Activated CD8-positive, alpha-beta T cell treated with anti-CD3 and anti-CD28 coated beads, Interleukin-2, amount 10 ng/mL, durations not matched to agents 7 days and 5 days (primary cell): ENCODE measurements around the gene TOR4A. TPM values are rescaled to one million over a fixed set of nuclear protein-coding genes. Genes with fewer than 3 reads are reported as not detected.

Experiments
- ATAC-seq: fragments of 150-1000 bp; cut with Tn5 transposase; one replicate; pipeline ENCODE4 v1.10.0; 2021; ENCODE audit warnings: moderate library complexity
- CTCF ChIA-PET: fragments of 350-600 bp; sonication (Branson Sonifier 250); formaldehyde crosslinking; loops from one replicate; lab custom pipeline; 2021; ENCODE audit warnings: antibody characterized with exemption; lab: Charles Lee
- POLR2A ChIA-PET: fragments of 350-600 bp; sonication (Branson Sonifier 250); formaldehyde crosslinking; loops from one replicate; lab custom pipeline; 2021; ENCODE audit warnings: antibody characterized with exemption; lab: Charles Lee
- DNase-seq: peaks from one replicate; pipeline ENCODE4 v3.0.0-alpha.2; 2020
- H3K27ac Mint-ChIP-seq: one replicate; pipeline ENCODE4 v1.8.0; 2021; ENCODE audit warnings: mild to moderate bottlenecking, mixed read lengths
- H3K27me3 Mint-ChIP-seq: one replicate; pipeline ENCODE4 v1.8.0; 2021; ENCODE audit warnings: low read depth, mixed read lengths
- H3K36me3 Mint-ChIP-seq: one replicate; pipeline ENCODE4 v1.8.0; 2021; ENCODE audit warnings: low read depth, mixed read lengths
- H3K4me1 Mint-ChIP-seq: one replicate; pipeline ENCODE4 v1.8.0; 2021; ENCODE audit warnings: low read depth, mixed read lengths
- H3K4me3 Mint-ChIP-seq: one replicate; pipeline ENCODE4 v1.8.0; 2021; ENCODE audit warnings: mild to moderate bottlenecking, mixed read lengths
- H3K9me3 Mint-ChIP-seq: one replicate; pipeline ENCODE4 v1.8.0; 2022; ENCODE audit warnings: mixed read lengths; ENCODE audit not compliant: insufficient read depth
- total RNA-seq, 2 experiments: library from RNA; stranded (reverse); gene quantifications; one replicate each; pipeline ENCODE4 v1.2.3, GENCODE V29; 2021

TOR4A gene
- total RNA-seq, 2 experiments from 2014 or later = 6.6 to 7.0 TPM

DNA sequence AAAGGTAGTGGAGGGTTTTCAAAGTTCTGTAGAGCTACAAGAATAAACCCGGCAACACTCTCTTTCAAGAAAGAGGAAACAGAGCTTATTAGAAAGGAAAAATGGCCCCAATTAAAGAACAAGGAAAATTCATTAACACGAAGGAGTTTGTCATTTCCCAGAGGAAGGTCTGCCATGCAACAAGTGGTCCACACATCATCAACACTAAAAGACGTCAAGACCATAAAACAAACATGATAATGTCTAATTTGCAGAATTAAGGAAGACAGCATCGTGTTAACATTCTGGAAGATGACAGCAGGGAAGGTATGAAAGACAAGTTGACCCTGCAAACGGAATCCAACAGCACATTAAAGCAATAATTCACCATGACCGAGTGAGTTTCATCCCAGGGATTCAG lies 53.2 kb downstream of the TOR4A start:
- H3K36me3 Mint-ChIP-seq = no peaks in the 10 kb centered on the region
- ATAC-seq (no peak), DNase-seq (no peak)
- peaks cover 11% of the 10 kb centered on the region for H3K4me1 Mint-ChIP-seq
- ChIA-PET POLR2A (no interaction called here), CTCF (interaction anchor here (0.7 kb wide), 1 partner anchor 44 kb away, joined by 3 read pairs; no protein-coding TSS in a partner anchor)
- H3K27me3 Mint-ChIP-seq = peaks cover 8% of the 10 kb centered on the region
- H3K27ac Mint-ChIP-seq = no peak overlapping the region
- peaks cover 7% of the 10 kb centered on the region for H3K9me3 Mint-ChIP-seq
- no peak overlapping the region for H3K4me3 Mint-ChIP-seq

DNA sequence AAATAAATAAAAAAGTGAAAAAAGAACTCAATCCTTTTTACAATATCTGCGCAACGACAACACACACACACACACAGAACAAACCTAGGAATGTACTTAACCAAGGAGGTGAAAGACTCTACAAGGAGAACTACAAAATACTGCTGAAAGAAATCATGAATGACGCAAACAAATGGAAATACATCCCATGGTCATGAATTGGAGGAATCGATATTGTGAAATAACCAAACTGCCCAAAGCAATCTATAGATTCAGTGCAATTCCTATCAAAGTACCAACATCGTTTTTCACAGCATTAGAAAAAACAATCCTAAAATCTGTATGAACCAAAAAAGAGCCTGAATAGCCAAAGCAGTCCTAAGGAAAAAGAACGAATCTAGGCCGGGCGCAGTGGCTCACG lies 54.4 kb downstream of the TOR4A start:
- Mint-ChIP-seq H3K4me1 (no peaks in the 10 kb centered on the region), H3K9me3 (peaks cover 15% of the 10 kb centered on the region), H3K36me3 (no peaks in the 10 kb centered on the region), H3K4me3 (no peak overlapping the region), H3K27me3 (peaks cover 6% of the 10 kb centered on the region), H3K27ac (no peak overlapping the region)
- DNase-seq (no peak), ATAC-seq (no peak)
- ChIA-PET POLR2A (no interaction called here), CTCF (no interaction called here)

Other genes starting within 250 kb of the TOR4A start
- gene ABCA2, start 249.5 kb upstream of the TOR4A start, total RNA-seq = 10 to 100 TPM; 61.5 to 62.0 TPM
- gene FUT7, start 245.6 kb upstream of the TOR4A start, total RNA-seq = 1 to 10 TPM; 2.5 to 2.6 TPM
- 10 to 100 TPM; 20.1 to 29.9 TPM for gene NPDC1, start 231.5 kb upstream of the TOR4A start, total RNA-seq
- under 1 TPM in 1 of 2 experiments, not detected in 1; 0.34 TPM for gene ENTPD2, start 223.7 kb upstream of the TOR4A start, total RNA-seq
- gene SAPCD2, start 207.2 kb upstream of the TOR4A start, total RNA-seq = 10 to 100 TPM; 56.8 to 57.0 TPM
- 10 to 100 TPM; 63.1 to 66.8 TPM for gene UAP1L1, start 200.2 kb upstream of the TOR4A start, total RNA-seq
- 10 to 100 TPM; 42.2 to 49.2 TPM for gene MAN1B1, start 190.7 kb upstream of the TOR4A start, total RNA-seq
- gene DPP7, start 163.0 kb upstream of the TOR4A start, total RNA-seq = 100 to 1,000 TPM; 248 TPM
- gene GRIN1, start 138.6 kb upstream of the TOR4A start, total RNA-seq = not detected
- not detected for gene LRRC26, start 107.7 kb upstream of the TOR4A start, total RNA-seq
- under 1 TPM; 0.29 to 0.32 TPM for gene TMEM210, start 105.7 kb upstream of the TOR4A start, total RNA-seq
- gene ANAPC2, start 89.2 kb upstream of the TOR4A start, total RNA-seq = 10 to 100 TPM; 60.2 to 64.1 TPM
- gene SSNA1, start 89.0 kb upstream of the TOR4A start, total RNA-seq = 10 to 100 TPM; 88.2 to 90.0 TPM
- gene TPRN, start 77.0 kb upstream of the TOR4A start, total RNA-seq = 10 to 100 TPM; 10.9 to 12.0 TPM
- gene TMEM203, start 72.1 kb upstream of the TOR4A start, total RNA-seq = 10 to 100 TPM; 34.6 to 36.6 TPM
- gene NDOR1, start 72.0 kb upstream of the TOR4A start, total RNA-seq = 10 to 100 TPM; 44.7 to 45.5 TPM
- gene RNF208, start 55.5 kb upstream of the TOR4A start, total RNA-seq = 1 to 10 TPM; 3.6 to 4.5 TPM
- gene CYSRT1, start 52.6 kb upstream of the TOR4A start, total RNA-seq = under 1 TPM; 0.42 to 0.50 TPM
- gene RNF224, start 50.2 kb upstream of the TOR4A start, total RNA-seq = not detected
- not detected for gene SLC34A3, start 46.8 kb upstream of the TOR4A start, total RNA-seq
- gene TUBB4B, start 36.4 kb upstream of the TOR4A start, total RNA-seq = 100 to 1,000 TPM; 417 to 432 TPM
- not detected for gene STPG3, start 26.4 kb upstream of the TOR4A start, total RNA-seq
- gene NELFB, start 22.4 kb upstream of the TOR4A start, total RNA-seq = 10 to 100 TPM; 68.6 to 68.8 TPM
- 1 to 10 TPM; 1.4 to 1.5 TPM for gene NRARP, start 24.5 kb downstream of the TOR4A start, total RNA-seq
- gene EXD3, start 145.4 kb downstream of the TOR4A start, total RNA-seq = 10 to 100 TPM in 1 of 2 experiments, 1 to 10 TPM in 1; 10.0 to 10.9 TPM
- under 1 TPM; 0.52 to 0.58 TPM for gene NOXA1, start 145.7 kb downstream of the TOR4A start, total RNA-seq
- gene ENTPD8, start 163.6 kb downstream of the TOR4A start, total RNA-seq = not detected
- gene NSMF, start 181.6 kb downstream of the TOR4A start, total RNA-seq = 10 to 100 TPM; 55.0 to 59.0 TPM